GM12865 (cell line): ENCODE data around the gene MPZ.
A peak's percentile ranks its signal among the peaks of the same experiment; 100 is the strongest.
"Not testable (repeated sequence)": the region's sequence is repeated elsewhere in the genome, so short reads cannot be mapped to it uniquely, and the experiment has no call there.

Experiments
- DNase-seq: peaks from one replicate; pipeline ENCODE4 v3.0.0; 2010; ENCODE audit warnings: low read depth
- H3K4me3 ChIP-seq: 2 replicates; pipeline ENCODE4 v1.5.1; 2011; ENCODE audit warnings: mild to moderate bottlenecking, low read depth, low read length, control low read depth
- CTCF ChIP-seq: IDR thresholded peaks from 2 replicates; pipeline ENCODE4 v1.5.1; 2011; ENCODE audit warnings: low read length, control low read depth, low read depth, inconsistent platforms; ENCODE audit not compliant: insufficient read depth; ENCODE audit errors: missing control alignments

The MPZ gene

GRCh38 chr1:161335796-161336195 lies 26.0 kb upstream of the MPZ start:
- no peak overlapping the region for H3K4me3 ChIP-seq
- DNase-seq, result no peak
- no peak for TF ChIP-seq CTCF

- H3K4me3 ChIP-seq, result no peak overlapping the region
- TF ChIP-seq CTCF, result no peak
- no peak for DNase-seq
These were observed 23.4 kb upstream of the MPZ start for GRCh38 chr1:161333166-161333565.

GRCh38 chr1:161330346-161330745 lies 20.6 kb upstream of the MPZ start:
- no peak overlapping the region for H3K4me3 ChIP-seq
- TF ChIP-seq CTCF, result no peak
- no peak for DNase-seq

- DNase-seq, result no peak
- TF ChIP-seq CTCF, result no peak
These were observed 14.3 kb upstream of the MPZ start for GRCh38 chr1:161324020-161324419.

GRCh38 chr1:161315841-161316674 lies 6.3 kb upstream of the MPZ start:
- DNase-seq, H3K4me3 ChIP-seq: not testable (repeated sequence)

More at GRCh38 chr1:161324020-161324419, 14.3 kb upstream of the MPZ start:
- H3K4me3 ChIP-seq, result no peak overlapping the region

- peak; percentile 90 for DNase-seq
- peak within 1 kb of the TSS; percentile 96 for H3K4me3 ChIP-seq
- TF ChIP-seq CTCF, result peak; percentile 29
These were observed 4.6 kb upstream of the MPZ start, which contains the start of gene SDHC for GRCh38 chr1:161314201-161314981. SDHC (plus strand) TSS chr1:161314381; CDS start chr1:161314406, 25 bp downstream.

- no peak for TF ChIP-seq CTCF
- H3K4me3 ChIP-seq, result peak overlapping the region; percentile 96
- DNase-seq, result no peak
These were observed 3.9 kb upstream of the MPZ start for GRCh38 chr1:161313554-161314200.
